IMR-90 (cell line): Measurements from ENCODE around the gene LCE2A. TPM values are rescaled to one million over a fixed set of nuclear protein-coding genes. Genes with fewer than 3 reads are reported as not detected.

ENCODE experiments used
- ATAC-seq: fragments of 200-7000 bp; cut with Tn5 transposase; 2 replicates; pipeline ENCODE4 v1.9.1; 2020; ENCODE audit warnings: low read depth, mild to moderate bottlenecking, moderate library complexity
- BruUV-seq: library from RNA; stranded (reverse); fragments of 400-500 nt; replicated peaks from 2 replicates; lab custom pipeline; 2021; lab: Mats Ljungman, UMichigan
- CTCF ChIA-PET: fragments of 300-600 bp; formaldehyde crosslinking; extraction: SDS; loops from one replicate; lab custom pipeline; 2021; ENCODE audit warnings: antibody characterized with exemption; lab: Yijun Ruan, JAX
- POLR2A ChIA-PET: fragments of 300-600 bp; sonication (Branson Sonifier 250); formaldehyde crosslinking; loops from one replicate; lab custom pipeline; 2022; ENCODE audit warnings: antibody characterized with exemption; ENCODE audit not compliant: unreplicated experiment; lab: Charles Lee
- DNase-seq: peaks from one replicate; pipeline ENCODE4 v3.0.0; 2013
- H2AFZ ChIP-seq: replicated peaks from 2 replicates; pipeline ENCODE3; 2013; ENCODE audit warnings: low read length, mild to moderate bottlenecking; ENCODE audit not compliant: poor library complexity
- H2AK5ac ChIP-seq: 2 replicates; pipeline ENCODE4 v1.6.1; 2013; ENCODE audit warnings: low read depth, low read length, inconsistent platforms
- H2AK9ac ChIP-seq: replicated peaks from 2 replicates; pipeline ENCODE3; 2013; ENCODE audit warnings: mild to moderate bottlenecking, low read depth, low read length, moderate library complexity; ENCODE audit not compliant: poor library complexity
- H2BK120ac ChIP-seq: 2 replicates; pipeline ENCODE4 v1.6.1; 2013; ENCODE audit warnings: low read depth, low read length, inconsistent platforms
- H2BK15ac ChIP-seq: 3 replicates; pipeline ENCODE4 v1.6.1; 2013; ENCODE audit warnings: low read depth, low read length, inconsistent platforms
- H2BK20ac ChIP-seq: 2 replicates; pipeline ENCODE4 v1.6.1; 2013; ENCODE audit warnings: low read depth, mild to moderate bottlenecking, inconsistent platforms, low read length, moderate library complexity
- H2BK5ac ChIP-seq: 2 replicates; pipeline ENCODE4 v1.6.1; 2013; ENCODE audit warnings: mild to moderate bottlenecking, low read depth, low read length, inconsistent platforms; ENCODE audit not compliant: poor library complexity, severe bottlenecking
- H3K14ac ChIP-seq: replicated peaks from 2 replicates; pipeline ENCODE4 v1.6.1; 2013; ENCODE audit warnings: low read depth, low read length, inconsistent platforms
- H3K18ac ChIP-seq: 2 replicates; pipeline ENCODE4 v1.6.1; 2013; ENCODE audit warnings: low read depth, low read length, control low read depth
- H3K23ac ChIP-seq: 2 replicates; pipeline ENCODE4 v1.6.1; 2013; ENCODE audit warnings: low read depth, low read length, inconsistent platforms
- H3K27ac ChIP-seq: 2 replicates; pipeline ENCODE4 v1.5.1; 2013; ENCODE audit warnings: mild to moderate bottlenecking, control low read depth, low read length; ENCODE audit not compliant: insufficient read depth
- H3K27me3 ChIP-seq: 2 replicates; pipeline ENCODE4 v1.6.1; 2013; ENCODE audit warnings: low read length; ENCODE audit not compliant: control insufficient read depth, insufficient read depth
- H3K36me3 ChIP-seq: 2 replicates; pipeline ENCODE4 v1.6.1; 2013; ENCODE audit warnings: low read length, mixed read lengths; ENCODE audit not compliant: control insufficient read depth, insufficient read depth
- H3K4ac ChIP-seq: 2 replicates; pipeline ENCODE4 v1.6.1; 2013; ENCODE audit warnings: low read depth, low read length, inconsistent platforms
- H3K4me1 ChIP-seq: 2 replicates; pipeline ENCODE4 v1.6.1; 2013; ENCODE audit warnings: low read length, mixed read lengths; ENCODE audit not compliant: control insufficient read depth, insufficient read depth
- H3K4me2 ChIP-seq: 2 replicates; pipeline ENCODE4 v1.6.1; 2013; ENCODE audit warnings: low read depth, mild to moderate bottlenecking, control low read depth, low read length, moderate library complexity
- H3K4me3 ChIP-seq: 2 replicates; pipeline ENCODE4 v1.5.1; 2013; ENCODE audit warnings: low read depth, mild to moderate bottlenecking, control low read depth, low read length, moderate library complexity; ENCODE audit not compliant: insufficient read depth
- H3K56ac ChIP-seq: 2 replicates; pipeline ENCODE4 v1.6.1; 2013; ENCODE audit warnings: low read length, inconsistent platforms; ENCODE audit not compliant: insufficient read depth; ENCODE audit errors: extremely low read depth
- H3K79me1 ChIP-seq, 2 experiments: 2 replicates each; pipeline ENCODE4 v1.6.1; 2013; ENCODE audit warnings: low read length in 2 of 2, inconsistent platforms in 1 of 2, low read depth in 1 of 2
- H3K9ac ChIP-seq: 2 replicates; pipeline ENCODE4 v1.6.1; 2013; ENCODE audit warnings: low read depth, low read length, control low read depth
- H3K9me1 ChIP-seq: 2 replicates; pipeline ENCODE4 v1.6.1; 2013; ENCODE audit warnings: low read length, inconsistent platforms; ENCODE audit not compliant: insufficient read depth
- H3K9me3 ChIP-seq: 2 replicates; pipeline ENCODE4 v1.6.1; 2013; ENCODE audit warnings: low read length; ENCODE audit not compliant: control insufficient read depth, insufficient read depth
- H4K20me1 ChIP-seq: 2 replicates; pipeline ENCODE4 v1.6.1; 2013; ENCODE audit warnings: low read length, inconsistent platforms; ENCODE audit not compliant: insufficient read depth
- H4K5ac ChIP-seq: 2 replicates; pipeline ENCODE4 v1.6.1; 2013; ENCODE audit warnings: mild to moderate bottlenecking, low read depth, low read length, control low read depth
- H4K8ac ChIP-seq, 2 experiments: 2 replicates each; pipeline ENCODE4 v1.6.1; 2013; ENCODE audit warnings: low read depth in 2 of 2, low read length in 2 of 2, control low read depth in 1 of 2, inconsistent platforms in 1 of 2
- H4K91ac ChIP-seq: 2 replicates; pipeline ENCODE4 v1.6.1; 2013; ENCODE audit warnings: low read depth, low read length, inconsistent platforms; ENCODE audit not compliant: insufficient read depth
- BHLHE40 ChIP-seq: fragments of 150-350 bp; IDR thresholded peaks from 2 replicates; pipeline ENCODE4 v1.6.1; 2016; ENCODE audit warnings: mild to moderate bottlenecking, low read depth, low read length
- CEBPB ChIP-seq: IDR thresholded peaks from 2 replicates; pipeline ENCODE4 v1.6.1; 2012; ENCODE audit warnings: low read depth, low read length, improper control_type of control experiment
- CHD1 ChIP-seq: IDR thresholded peaks from 2 replicates; pipeline ENCODE4 v1.6.1; 2012; ENCODE audit warnings: low read depth, low read length, improper control_type of control experiment
- CTCF ChIP-seq: conservative IDR thresholded peaks from 2 replicates; pipeline ENCODE4 v1.5.1; 2012; ENCODE audit warnings: mild to moderate bottlenecking, low read depth, low read length, improper control_type of control experiment
- MAFK ChIP-seq: IDR thresholded peaks from 2 replicates; pipeline ENCODE4 v1.6.1; 2012; ENCODE audit warnings: low read depth, low read length, improper control_type of control experiment
- NFE2L2 ChIP-seq: fragments of 150-350 bp; IDR thresholded peaks from 2 replicates; pipeline ENCODE4 v1.6.1; 2016; ENCODE audit warnings: low read depth, mild to moderate bottlenecking, low read length
- USF2 ChIP-seq: fragments of 150-350 bp; IDR thresholded peaks from 2 replicates; pipeline ENCODE4 v1.6.1; 2017; ENCODE audit warnings: mild to moderate bottlenecking, antibody characterized with exemption, low read length, low read depth
- WGBS, 2 experiments: methylation state at CpG; one replicate each; pipeline versions ENCODE4 v1.1.5 to v1.1.7; 2013; ENCODE audit warnings: missing lambda C conversion rate in 2 of 2; ENCODE audit not compliant: insufficient read length in 1 of 2; ENCODE audit errors: extremely low coverage in 2 of 2; 5-methylcytosine and 5-hydroxymethylcytosine counted together
- dilution Hi-C: fragments of 300-500 bp; cut with HindIII; formaldehyde crosslinking; loops from one replicate; pipeline ENCODE4 v1.14.3; 2018; ENCODE audit warnings: low sequenced_read_pairs; ENCODE audit not compliant: unreplicated experiment
- in situ Hi-C: fragments of 300-500 bp; cut with MboI; formaldehyde crosslinking; loops from 3 replicates; pipeline ENCODE4 v1.14.3; 2019; ENCODE audit warnings: low sequenced_read_pairs, inconsistent platforms, mixed read lengths
- intact Hi-C: fragments of 100-400 bp; cut with micrococcal nuclease; formaldehyde crosslinking; loops from 2 replicates; pipeline ENCODE4 v1.10.0; 2022
- polyA plus RNA-seq, 3 experiments: library from polyadenylated mRNA; depleted of rRNA; stranded (reverse); fragments of >200 nt; gene quantifications; 2 replicates each; pipeline ENCODE4 v1.2.3, GENCODE V29; 2012; ENCODE audit warnings: low replicate concordance in 1 of 3
- total RNA-seq: library from RNA; depleted of rRNA; stranded (reverse); fragments of >200 nt; gene quantifications from 2 replicates; pipeline ENCODE4 v1.2.3, GENCODE V29; 2012

Gene LCE2A
- total and polyA plus RNA-seq, 2 of the 4 experiments (the other 2 are of a cell fraction), result 0.50 TPM; not detected in 1

GRCh38 chr1:152745289-152745704 lies 47.2 kb downstream of the LCE2A start:
- H3K4ac ChIP-seq, result no peak overlapping the region
- no peak overlapping the region for H4K5ac ChIP-seq
- no TSS peak for BruUV-seq
- no peak overlapping the region for H2BK120ac ChIP-seq
- no peaks in the 10 kb centered on the region for H3K79me1 ChIP-seq
- in situ Hi-C loops (no loop called here), dilution Hi-C loops (no loop called here), intact Hi-C loops (no loop called here)
- H3K23ac ChIP-seq, result no peak overlapping the region
- H4K20me1 ChIP-seq, result no peaks in the 10 kb centered on the region
- H3K9me1 ChIP-seq, result no peaks in the 10 kb centered on the region
- ATAC-seq (no peak), DNase-seq (peak; percentile 47)
- no peak overlapping the region for H3K14ac ChIP-seq
- H3K4me3 ChIP-seq, result no peak overlapping the region
- no peak overlapping the region for H3K4me2 ChIP-seq
- H3K9ac ChIP-seq, result no peak overlapping the region
- no peaks in the 10 kb centered on the region for H3K9me3 ChIP-seq
- no peak overlapping the region for H3K27ac ChIP-seq
- H2AK5ac ChIP-seq, result no peak overlapping the region
- no peak overlapping the region for H2BK20ac ChIP-seq
- no peak overlapping the region for H2AK9ac ChIP-seq
- H4K91ac ChIP-seq, result no peak overlapping the region
- H3K36me3 ChIP-seq, result no peaks in the 10 kb centered on the region
- H2AFZ ChIP-seq, result no peak overlapping the region
- no peaks in the 10 kb centered on the region for H3K27me3 ChIP-seq
- no peak overlapping the region for H3K56ac ChIP-seq
- H2BK15ac ChIP-seq, result no peak overlapping the region
- ChIA-PET POLR2A (no interaction called here), CTCF (no interaction called here)
- 50% methylated on average over 1 of the region's 4 CpGs; no CpG with 5 or more reads in 1 of the 2 experiments for WGBS, 2 experiments
- H3K4me1 ChIP-seq, result no peaks in the 10 kb centered on the region; the same call in 1 of the 2 replicates
- H2BK5ac ChIP-seq, result no peak overlapping the region
- no peak overlapping the region for H3K18ac ChIP-seq
- no peak overlapping the region for H4K8ac ChIP-seq
- TF ChIP-seq CEBPB, result peak; percentile 52; the same call in 1 of the 2 replicates
- TF ChIP-seq USF2, result peak; percentile 84
- TF ChIP-seq CTCF, result no peak
- no peak for TF ChIP-seq CHD1
- TF ChIP-seq BHLHE40, result peak; percentile 73; the same call in 1 of the 2 replicates
- no peak for TF ChIP-seq NFE2L2
- no peak for TF ChIP-seq MAFK
